Subcutaneous abdominal adipose tissue (tissue), 5 donors: ENCODE data around the gene HOXC5.
A peak's percentile ranks its signal among the peaks of the same experiment; 100 is the strongest.
"Not testable (repeated sequence)": the region's sequence is repeated elsewhere in the genome, so short reads cannot be mapped to it uniquely, and the experiment has no call there.

Source experiments
- H3K27ac ChIP-seq: one replicate; pipeline ENCODE4 v1.7.0; 2013; ENCODE audit warnings: low read depth, mild to moderate bottlenecking, inconsistent platforms, low read length, moderate library complexity
- H3K27me3 ChIP-seq, 5 donors: one replicate each; pipeline ENCODE4 v1.7.0; 2013; ENCODE audit warnings: low read length in 5 of 5, inconsistent platforms in 1 of 5; ENCODE audit not compliant: control insufficient read depth in 5 of 5, insufficient read depth in 4 of 5
- H3K36me3 ChIP-seq, 5 donors: one replicate each; pipeline ENCODE4 v1.7.0; 2013; ENCODE audit warnings: low read length in 5 of 5; ENCODE audit not compliant: control insufficient read depth in 5 of 5, insufficient read depth in 5 of 5
- H3K4me1 ChIP-seq, 5 donors: one replicate each; pipeline ENCODE4 v1.7.0; 2013; ENCODE audit warnings: low read length in 5 of 5, mild to moderate bottlenecking in 3 of 5, moderate library complexity in 1 of 5; ENCODE audit not compliant: control insufficient read depth in 5 of 5, insufficient read depth in 5 of 5
- H3K4me3 ChIP-seq, 5 donors: one replicate each; pipeline ENCODE4 v1.7.0; 2013; ENCODE audit warnings: low read length in 5 of 5, low read depth in 1 of 5
- H3K9ac ChIP-seq, 5 donors: one replicate each; pipeline ENCODE4 v1.7.0; 2013; ENCODE audit warnings: low read length in 5 of 5, mild to moderate bottlenecking in 4 of 5, moderate library complexity in 3 of 5
- H3K9me3 ChIP-seq, 5 donors: one replicate each; pipeline ENCODE4 v1.7.0; 2013; ENCODE audit warnings: low read length in 5 of 5; ENCODE audit not compliant: control insufficient read depth in 5 of 5
- donor health status: healthy.
- donor health status: healthy.
- donor health status: healthy.
- donor health status: healthy.
- donor health status: healthy.

The HOXC5 gene

GRCh38 chr12:54060975-54061778 lies 28.3 kb downstream of the HOXC5 start:
- H3K27ac ChIP-seq, result no peak overlapping the region
- H3K27me3 ChIP-seq, result peaks cover 0 to 24% (median 9%) of the 10 kb centered on the region in 5 donors
- H3K4me3 ChIP-seq, result no peak overlapping the region

GRCh38 chr12:54065677-54066076 lies 32.8 kb downstream of the HOXC5 start:
- H3K4me1 ChIP-seq, result no peaks in the 10 kb centered on the region
- no peaks in the 10 kb centered on the region for H3K36me3 ChIP-seq
- H3K27me3 ChIP-seq, result peaks cover 0 to 18% (median 4%) of the 10 kb centered on the region in 5 donors
- no peak overlapping the region for H3K9ac ChIP-seq
- no peak overlapping the region for H3K27ac ChIP-seq
- no peak overlapping the region for H3K4me3 ChIP-seq
- no peaks in the 10 kb centered on the region for H3K9me3 ChIP-seq

More at GRCh38 chr12:54060975-54061778, 28.3 kb downstream of the HOXC5 start:
- Histone ChIP-seq H3K4me1 (no peaks in the 10 kb centered on the region), H3K36me3 (no peaks in the 10 kb centered on the region), H3K9ac (no peak overlapping the region), H3K9me3 (no peaks in the 10 kb centered on the region)

GRCh38 chr12:54066408-54066807 lies 33.6 kb downstream of the HOXC5 start:
- Histone ChIP-seq H3K4me3 (no peak overlapping the region), H3K9me3 (no peaks in the 10 kb centered on the region), H3K27ac (no peak overlapping the region), H3K36me3 (no peaks in the 10 kb centered on the region), H3K4me1 (no peaks in the 10 kb centered on the region), H3K27me3 (peaks cover 0 to 14% (median 0%) of the 10 kb centered on the region in 5 donors), H3K9ac (no peak overlapping the region)

GRCh38 chr12:54068418-54069070 lies 35.7 kb downstream of the HOXC5 start:
- H3K36me3 ChIP-seq, result no peaks in the 10 kb centered on the region
- H3K27ac ChIP-seq, result no peak overlapping the region
- no peaks in the 10 kb centered on the region for H3K9me3 ChIP-seq
- H3K27me3 ChIP-seq, result peaks cover 0 to 7% (median 0%) of the 10 kb centered on the region in 5 donors
- H3K4me1 ChIP-seq, result no peaks in the 10 kb centered on the region
- H3K9ac ChIP-seq, result no peak overlapping the region
- H3K4me3 ChIP-seq, result no peak overlapping the region

GRCh38 chr12:54071942-54072341 lies 39.1 kb downstream of the HOXC5 start:
- Histone ChIP-seq H3K4me3 (no peak overlapping the region), H3K36me3 (no peaks in the 10 kb centered on the region), H3K27ac (no peak overlapping the region), H3K9ac (no peak overlapping the region), H3K4me1 (no peaks in the 10 kb centered on the region), H3K27me3 (peaks cover 0 to 4% (median 0%) of the 10 kb centered on the region in 5 donors), H3K9me3 (no peaks in the 10 kb centered on the region)

- Histone ChIP-seq H3K27me3 (peaks cover 0 to 4% (median 0%) of the 10 kb centered on the region in 5 donors), H3K4me3 (no peak overlapping the region), H3K27ac (no peak overlapping the region), H3K4me1 (no peaks in the 10 kb centered on the region), H3K36me3 (no peaks in the 10 kb centered on the region), H3K9ac (no peak overlapping the region), H3K9me3 (no peaks in the 10 kb centered on the region)
Measured at GRCh38 chr12:54074308-54074707, 41.5 kb downstream of the HOXC5 start.

GRCh38 chr12:54075409-54075808 lies 42.6 kb downstream of the HOXC5 start:
- Histone ChIP-seq H3K27me3 (peaks cover 0 to 4% (median 0%) of the 10 kb centered on the region in 5 donors), H3K27ac (no peak overlapping the region), H3K36me3 (no peaks in the 10 kb centered on the region), H3K4me3 (no peak overlapping the region), H3K9ac (no peak overlapping the region), H3K9me3 (no peaks in the 10 kb centered on the region), H3K4me1 (no peaks in the 10 kb centered on the region)

- Histone ChIP-seq H3K36me3 (no peaks in the 10 kb centered on the region), H3K4me3 (no peak overlapping the region), H3K9me3 (no peaks in the 10 kb centered on the region), H3K27ac (no peak overlapping the region), H3K4me1 (no peaks in the 10 kb centered on the region), H3K9ac (no peak overlapping the region), H3K27me3 (peaks cover 0 to 4% (median 0%) of the 10 kb centered on the region in 5 donors)
Measured at GRCh38 chr12:54075974-54076373, 43.1 kb downstream of the HOXC5 start.

GRCh38 chr12:54077843-54078242 lies 45.0 kb downstream of the HOXC5 start:
- H3K4me3 ChIP-seq, result peak overlapping the region in 2 of 5 donors; percentile 44
- H3K27me3 ChIP-seq, H3K36me3 ChIP-seq, H3K27ac ChIP-seq, H3K9me3 ChIP-seq, H3K4me1 ChIP-seq, H3K9ac ChIP-seq: not testable (repeated sequence)

- H3K27me3 ChIP-seq, H3K4me3 ChIP-seq, H3K9me3 ChIP-seq, H3K36me3 ChIP-seq, H3K4me1 ChIP-seq: not testable (repeated sequence)
- H3K27ac ChIP-seq, result peak overlapping the region; percentile 57
- peak overlapping the region in 1 of 5 donors; percentile 47 for H3K9ac ChIP-seq
Measured at GRCh38 chr12:54079115-54079514, 46.3 kb downstream of the HOXC5 start.
